ENCODE results near the gene CYSRT1.
A peak's percentile ranks its signal among the peaks of the same experiment; 100 is the strongest.

Gene CYSRT1

DNA sequence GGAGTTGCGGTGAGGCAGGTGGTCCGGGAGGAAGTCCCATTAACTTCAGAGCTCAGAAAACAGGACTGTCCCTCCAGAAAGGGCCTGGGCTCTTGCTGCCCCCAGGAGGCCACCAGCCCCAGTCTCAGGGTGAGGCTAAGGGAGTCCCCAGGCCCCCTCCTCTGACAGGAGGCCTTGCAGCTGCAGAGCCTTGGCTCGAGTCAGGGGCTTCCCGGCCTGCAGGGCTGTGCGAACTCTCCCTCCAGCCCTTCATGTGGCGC lies 22.9 kb downstream of the CYSRT1 start (continued):
- TF ChIP-seq KLF17 (tag by site-specific recombination; IDR thresholded peaks at IDR 0.05) = no peak

- Histone ChIP-seq H3K9me3 (ENCODE audit: control insufficient read depth, insufficient read depth, low read depth, low read length) (no peaks in the 10 kb centered on the region), H3K27ac (ENCODE audit: extremely low read depth, low read depth, low read length) (no peak overlapping the region), H3K4me3 (ENCODE audit: low read depth, low read length) (no peak overlapping the region), H3K4me1 (ENCODE audit: control insufficient read depth, insufficient read depth, low read length) (no peaks in the 10 kb centered on the region; the same call in 1 of the 2 replicates), H3K36me3 (ENCODE audit: control insufficient read depth in 2 of 2, insufficient read depth in 1 of 2, low read length in 2 of 2) (no peaks in the 10 kb centered on the region)
- ChIA-PET POLR2A (interaction anchor here (0.6 to 9.1 kb wide), 4 partner anchors 9 to 722 kb away, joined by 3 to 336 read pairs (median 4); partner anchors contain the start of gene TUBB4B), CTCF (interaction anchor here (0.5 to 2.3 kb wide), 3 partner anchors 12 to 17 kb away, joined by 3 to 14 read pairs (median 5); no protein-coding TSS in a partner anchor)
- TF ChIP-seq ZNF341 (tag by site-specific recombination; IDR thresholded peaks at IDR 0.05; ENCODE audit: low read depth) = peak; percentile 23; the same call in 1 of the 2 replicates
- no peak for TF ChIP-seq ZNF157 (tag by site-specific recombination; IDR thresholded peaks at IDR 0.05)
- no peak for TF ChIP-seq ZNF449 (tag by site-specific recombination; IDR thresholded peaks at IDR 0.05)
- TF ChIP-seq ZNF311 (tag by site-specific recombination; IDR thresholded peaks at IDR 0.05; ENCODE audit: borderline replicate concordance) = no peak
- no peak for TF ChIP-seq ZNF830 (tag by site-specific recombination; IDR thresholded peaks at IDR 0.05; ENCODE audit: low read depth)
- no peak for TF ChIP-seq ZNF121 (tag by site-specific recombination; IDR thresholded peaks at IDR 0.05)
- TF ChIP-seq, protein P1, sequence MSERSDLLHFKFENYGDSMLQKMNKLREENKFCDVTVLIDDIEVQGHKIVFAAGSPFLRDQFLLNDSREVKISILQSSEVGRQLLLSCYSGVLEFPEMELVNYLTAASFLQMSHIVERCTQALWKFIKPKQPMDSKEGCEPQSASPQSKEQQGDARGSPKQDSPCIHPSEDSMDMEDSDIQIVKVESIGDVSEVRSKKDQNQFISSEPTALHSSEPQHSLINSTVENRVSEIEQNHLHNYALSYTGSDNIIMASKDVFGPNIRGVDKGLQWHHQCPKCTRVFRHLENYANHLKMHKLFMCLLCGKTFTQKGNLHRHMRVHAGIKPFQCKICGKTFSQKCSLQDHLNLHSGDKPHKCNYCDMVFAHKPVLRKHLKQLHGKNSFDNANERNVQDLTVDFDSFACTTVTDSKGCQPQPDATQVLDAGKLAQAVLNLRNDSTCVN (tag by site-specific recombination; optimal IDR thresholded peaks at IDR 0.05) = no peak
- no peak for TF ChIP-seq ZNF221 (tag by site-specific recombination; IDR thresholded peaks at IDR 0.05; ENCODE audit: borderline replicate concordance)
- no peak for TF ChIP-seq ZNF777 (tag by site-specific recombination; IDR thresholded peaks at IDR 0.05; ENCODE audit: borderline replicate concordance)
- TF ChIP-seq ZNF518A (tag by site-specific recombination; conservative IDR thresholded peaks at IDR 0.05; ENCODE audit: low read depth) = no peak
- TF ChIP-seq KLF1 (tag by site-specific recombination; IDR thresholded peaks at IDR 0.05) = no peak
- no peak for TF ChIP-seq GLI2 (tag by site-specific recombination; IDR thresholded peaks at IDR 0.05; ENCODE audit: borderline replicate concordance, low read depth)
- no peak for TF ChIP-seq HOXA7 (CRISPR knock-in tag; IDR thresholded peaks at IDR 0.05; ENCODE audit: borderline replicate concordance)
- TF ChIP-seq, protein P2, sequence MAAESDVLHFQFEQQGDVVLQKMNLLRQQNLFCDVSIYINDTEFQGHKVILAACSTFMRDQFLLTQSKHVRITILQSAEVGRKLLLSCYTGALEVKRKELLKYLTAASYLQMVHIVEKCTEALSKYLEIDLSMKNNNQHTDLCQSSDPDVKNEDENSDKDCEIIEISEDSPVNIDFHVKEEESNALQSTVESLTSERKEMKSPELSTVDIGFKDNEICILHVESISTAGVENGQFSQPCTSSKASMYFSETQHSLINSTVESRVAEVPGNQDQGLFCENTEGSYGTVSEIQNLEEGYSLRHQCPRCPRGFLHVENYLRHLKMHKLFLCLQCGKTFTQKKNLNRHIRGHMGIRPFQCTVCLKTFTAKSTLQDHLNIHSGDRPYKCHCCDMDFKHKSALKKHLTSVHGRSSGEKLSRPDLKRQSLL (tag by site-specific recombination; IDR thresholded peaks at IDR 0.05) = no peak
- TF ChIP-seq PRDM1 (tag by site-specific recombination; IDR thresholded peaks at IDR 0.05) = no peak
- no peak for TF ChIP-seq ZNF350 (tag by site-specific recombination; IDR thresholded peaks at IDR 0.05)
- peak; percentile 80 for TF ChIP-seq ZIC2 (tag by site-specific recombination; IDR thresholded peaks at IDR 0.05)
- TF ChIP-seq PATZ1 (tag by site-specific recombination; IDR thresholded peaks at IDR 0.05) = no peak
- TF ChIP-seq ZNF37A (tag by site-specific recombination; IDR thresholded peaks at IDR 0.05) = no peak
- no peak for TF ChIP-seq ZNF629 (tag by site-specific recombination; IDR thresholded peaks at IDR 0.05)
- TF ChIP-seq ZNF514 (tag by site-specific recombination; IDR thresholded peaks at IDR 0.05) = no peak
- TF ChIP-seq KLF17 (tag by site-specific recombination; IDR thresholded peaks at IDR 0.05) = no peak
Measured at GRCh38 chr9:137250329-137251193, 25.6 kb downstream of the CYSRT1 start.
